ENCODE data around the gene DNTTIP2. TPM values are rescaled to one million over a fixed set of nuclear protein-coding genes. Genes with fewer than 3 reads are reported as not detected.

Gene DNTTIP2
- total RNA-seq, 1 experiment from 2014 or later: 101 TPM

DNA sequence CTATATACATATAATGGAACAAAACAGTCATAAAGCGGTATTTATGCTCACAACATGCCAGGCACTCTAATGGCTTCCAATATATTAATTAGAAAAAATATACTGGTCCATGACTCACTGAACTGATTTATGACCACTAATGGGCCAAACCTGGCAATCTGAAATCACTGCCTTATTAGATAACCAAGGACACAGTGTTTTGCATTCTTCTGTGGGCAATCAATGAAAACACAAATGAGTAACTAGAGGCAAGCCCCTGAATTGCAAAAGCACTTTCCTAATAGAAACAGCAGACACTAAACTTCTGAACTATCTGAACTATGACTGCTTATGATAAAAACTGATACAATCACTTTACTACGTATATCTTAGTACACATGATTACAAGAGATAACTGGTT is 26.7 kb upstream of the DNTTIP2 start:
- Histone ChIP-seq H4K91ac (ENCODE audit: insufficient read length, low read depth, low read length) (no peak overlapping the region), H2BK20ac (ENCODE audit: low read depth, low read length, poor library complexity, severe bottlenecking) (no peak overlapping the region), H3K23ac (ENCODE audit: insufficient read length, low read depth, low read length) (no peak overlapping the region), H3K79me2 (ENCODE audit: insufficient read depth, low read length) (peaks cover 5% of the 10 kb centered on the region; the same call in 1 of the 2 replicates), H2BK15ac (ENCODE audit: low read depth, low read length) (no peak overlapping the region), H2AK5ac (ENCODE audit: insufficient read length, low read length) (no peak overlapping the region), H3K56ac (ENCODE audit: insufficient read length, low read depth, low read length) (no peak overlapping the region), H3K79me1 (ENCODE audit: insufficient read depth, low read depth, low read length, poor library complexity, severe bottlenecking) (no peaks in the 10 kb centered on the region), H2BK120ac (ENCODE audit: low read depth, low read length, poor library complexity, severe bottlenecking) (no peak overlapping the region), H2BK12ac (ENCODE audit: insufficient read length, low read depth, low read length) (no peak overlapping the region), H4K5ac (ENCODE audit: insufficient read length, low read depth, low read length) (no peak overlapping the region), H3K18ac (ENCODE audit: insufficient read length, low read depth, low read length) (no peak overlapping the region), H3K27me3 (ENCODE audit: insufficient read depth, low read length) (no peaks in the 10 kb centered on the region), H4K8ac (replicated peaks; ENCODE audit: insufficient read length, low read depth, low read length) (no peak overlapping the region), H3T11ph (ENCODE audit: low read length) (no peak overlapping the region), H2AFZ (ENCODE audit: low read length) (no peak overlapping the region), H3K4me2 (ENCODE audit: insufficient read depth, insufficient read length, low read length) (no peak overlapping the region), H4K20me1 (ENCODE audit: control insufficient read depth, insufficient read depth, insufficient read length) (no peaks in the 10 kb centered on the region), H3K9me3 (ENCODE audit: control insufficient read depth, low read depth, low read length) (no peaks in the 10 kb centered on the region), H3K14ac (ENCODE audit: insufficient read depth, low read length) (no peak overlapping the region), H3K9ac (ENCODE audit: extremely low read depth, insufficient read length, low read length) (no peak overlapping the region), H3K4me1 (ENCODE audit: insufficient read depth, low read length) (no peaks in the 10 kb centered on the region), H3K23me2 (ENCODE audit: insufficient read length, low read depth, low read length, poor library complexity, severe bottlenecking) (peaks cover 6% of the 10 kb centered on the region), H2BK5ac (ENCODE audit: insufficient read length, low read length) (no peak overlapping the region), H3K27ac (ENCODE audit: insufficient read length, low read depth, low read length) (no peak overlapping the region), H3K4ac (ENCODE audit: low read depth, low read length) (no peak overlapping the region)
- Mint-ChIP-seq H3K27ac (no peak overlapping the region), H3K4me3 (no peak overlapping the region), H3K36me3 (ENCODE audit: insufficient read depth in 1 of 3, low read depth in 3 of 3) (peaks cover 0 to 4% (median 0%) of the 10 kb centered on the region in 3 experiments; a peak in 4 of 7 replicates), H3K27me3 (ENCODE audit: low read depth) (0 out of 2 replicates have a peak, but pooled peaks cover 3% of the 10 kb centered on the region), H3K4me1 (peaks cover 18 to 25% of the 10 kb centered on the region in 2 experiments), H3K9me3 (peaks cover 2% of the 10 kb centered on the region in 2 experiments; a peak in 2 of 5 replicates)
- no CpG with 5 or more reads among the region's 2 CpGs for WGBS (ENCODE audit: extremely low coverage, insufficient read length, low lambda C conversion rate)
- TF ChIP-seq, protein P1, sequence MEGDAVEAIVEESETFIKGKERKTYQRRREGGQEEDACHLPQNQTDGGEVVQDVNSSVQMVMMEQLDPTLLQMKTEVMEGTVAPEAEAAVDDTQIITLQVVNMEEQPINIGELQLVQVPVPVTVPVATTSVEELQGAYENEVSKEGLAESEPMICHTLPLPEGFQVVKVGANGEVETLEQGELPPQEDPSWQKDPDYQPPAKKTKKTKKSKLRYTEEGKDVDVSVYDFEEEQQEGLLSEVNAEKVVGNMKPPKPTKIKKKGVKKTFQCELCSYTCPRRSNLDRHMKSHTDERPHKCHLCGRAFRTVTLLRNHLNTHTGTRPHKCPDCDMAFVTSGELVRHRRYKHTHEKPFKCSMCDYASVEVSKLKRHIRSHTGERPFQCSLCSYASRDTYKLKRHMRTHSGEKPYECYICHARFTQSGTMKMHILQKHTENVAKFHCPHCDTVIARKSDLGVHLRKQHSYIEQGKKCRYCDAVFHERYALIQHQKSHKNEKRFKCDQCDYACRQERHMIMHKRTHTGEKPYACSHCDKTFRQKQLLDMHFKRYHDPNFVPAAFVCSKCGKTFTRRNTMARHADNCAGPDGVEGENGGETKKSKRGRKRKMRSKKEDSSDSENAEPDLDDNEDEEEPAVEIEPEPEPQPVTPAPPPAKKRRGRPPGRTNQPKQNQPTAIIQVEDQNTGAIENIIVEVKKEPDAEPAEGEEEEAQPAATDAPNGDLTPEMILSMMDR (conservative IDR thresholded peaks at IDR 0.05): no peak
- no peak for DNase-seq

Data from H9 (cell line).